Ovary (tissue), 9 donors: Measurements from ENCODE around the gene FASTK. TPM values are rescaled to one million over a fixed set of nuclear protein-coding genes. Genes with fewer than 3 reads are reported as not detected.

ENCODE experiments used
- DNase-seq, 5 donors: peaks; one replicate each; pipeline ENCODE4 v3.0.0-alpha.2; 2019 to 2020
- H3K27ac ChIP-seq, 2 donors: fragments of 200-600 bp; one replicate each; pipeline versions ENCODE4 v1.5.1 to v1.8.0; 2019 to 2022
- H3K27me3 ChIP-seq: fragments of 200-600 bp; one replicate; pipeline ENCODE4 v1.8.0; 2022
- H3K36me3 ChIP-seq: fragments of 200-600 bp; sonication (generic); one replicate; pipeline ENCODE4 v1.5.1; 2019
- H3K4me1 ChIP-seq: one replicate; pipeline ENCODE4 v1.8.1; 2013; ENCODE audit warnings: mild to moderate bottlenecking, moderate library complexity; ENCODE audit not compliant: insufficient read depth
- H3K4me3 ChIP-seq: fragments of 200-600 bp; sonication (generic); one replicate; pipeline ENCODE4 v1.5.1; 2017
- H3K9me3 ChIP-seq, 2 donors: fragments of 200-600 bp in 1 of 2; sonication (generic) in 1 of 2; one replicate each; pipeline versions ENCODE4 v1.5.1 to v1.8.1; 2013 to 2019; ENCODE audit warnings: mild to moderate bottlenecking in 1 of 2, moderate library complexity in 1 of 2
- EP300 ChIP-seq: sonication (generic); formaldehyde crosslinking; IDR thresholded peaks from one replicate; pipeline ENCODE4 v1.6.1; 2017; ENCODE audit warnings: antibody characterized with exemption
- POLR2A ChIP-seq: fragments of 450-650 bp; IDR thresholded peaks from one replicate; pipeline ENCODE4 v1.6.1; 2017; ENCODE audit warnings: antibody characterized with exemption, mild to moderate bottlenecking, moderate library complexity
- WGBS, 3 donors: extraction: QIAGEN DNeasy Blood & Tissue Kit in 1 of 3; methylation state at CpG; one replicate each; pipeline versions ENCODE4 v1.1.5 to v1.1.7; 2013 to 2017; 5-methylcytosine and 5-hydroxymethylcytosine counted together
- intact Hi-C, 4 donors: fragments of 100-400 bp; cut with DNase I; formaldehyde crosslinking; loops; one replicate each; pipeline versions ENCODE4 v1.11.0 to v1.15.1; 2022 to 2023
- polyA plus RNA-seq, 2 donors: library from polyadenylated mRNA; stranded (reverse); fragments of 200-250 nt in 1 of 2; fragments of 350-450 nt in 1 of 2; fragmentation: Illumina TruSeq in 1 of 2; extraction: RNeasy Lipid Tissue Mini Kit (QIAGEN cat#74804) in 1 of 2; gene quantifications; one replicate each; pipeline ENCODE4 v1.2.3, GENCODE V29; 2013 to 2014
- total RNA-seq, 7 donors: library from RNA; depleted of rRNA in 2 of 7; stranded (reverse); fragments of >200 nt in 2 of 7; fragmentation: NEBNext Ultra II Directional in 3 of 7; extraction: Animal tissue kit (Norgen Biotek cat#: 25700) in 3 of 7; gene quantifications; one replicate each; pipeline versions ENCODE4 v1.1.0 to v1.2.4, GENCODE V29; 2016 to 2023
- TF ChIP-seq, protein P1 (sequence below), 3 donors: fragments of 450-650 bp in 2 of 3; fragments of 200-600 bp in 1 of 3; IDR thresholded peaks; one replicate each; pipeline versions ENCODE4 v1.5.1 to v1.8.0; 2016 to 2022; ENCODE audit warnings: antibody characterized with exemption in 3 of 3, mild to moderate bottlenecking in 1 of 3
- donor health status: DM: no; HTN: no; CAD: no; lungs with moderate emphysema.
- donor health status: DM: no; HTN: no; CAD: no.
- donor health status: Bipolar disorder and iron deficiency.
- donor health status: DM: yes; HTN: yes; CAD: no.
- donor health status: DM: no; HTN: no; CAD: no.
- donor health status: DM: yes; HTN: yes; CAD: no.

FASTK gene
- total and polyA plus RNA-seq, 9 donors: 5.4 to 95.2 (median 75.8) TPM

DNA sequence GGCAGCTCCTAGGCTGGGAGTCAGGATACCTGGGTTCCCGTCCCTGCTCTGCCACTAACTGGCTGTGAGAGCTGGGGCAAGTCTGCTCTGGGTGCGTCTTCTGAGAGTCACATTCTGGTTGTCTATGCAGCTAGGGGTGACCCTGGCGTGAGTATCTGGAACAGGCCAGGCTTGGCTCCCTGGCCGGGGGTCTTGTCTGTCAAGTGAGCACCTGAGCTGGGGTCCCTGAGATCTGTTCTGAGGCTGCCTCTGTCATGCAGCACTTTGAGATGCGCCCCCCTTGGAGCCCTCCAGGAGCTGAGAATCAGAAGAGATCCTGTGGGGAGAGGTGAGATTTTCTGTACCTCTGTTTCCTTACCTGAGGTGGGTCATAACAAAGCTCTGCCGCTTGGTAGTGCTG is 13.1 kb upstream of the FASTK start:
- no peaks in the 10 kb centered on the region for H3K9me3 ChIP-seq
- no peak overlapping the region for H3K4me3 ChIP-seq
- H3K4me1 ChIP-seq: peaks cover 15% of the 10 kb centered on the region
- TF ChIP-seq, protein P1, sequence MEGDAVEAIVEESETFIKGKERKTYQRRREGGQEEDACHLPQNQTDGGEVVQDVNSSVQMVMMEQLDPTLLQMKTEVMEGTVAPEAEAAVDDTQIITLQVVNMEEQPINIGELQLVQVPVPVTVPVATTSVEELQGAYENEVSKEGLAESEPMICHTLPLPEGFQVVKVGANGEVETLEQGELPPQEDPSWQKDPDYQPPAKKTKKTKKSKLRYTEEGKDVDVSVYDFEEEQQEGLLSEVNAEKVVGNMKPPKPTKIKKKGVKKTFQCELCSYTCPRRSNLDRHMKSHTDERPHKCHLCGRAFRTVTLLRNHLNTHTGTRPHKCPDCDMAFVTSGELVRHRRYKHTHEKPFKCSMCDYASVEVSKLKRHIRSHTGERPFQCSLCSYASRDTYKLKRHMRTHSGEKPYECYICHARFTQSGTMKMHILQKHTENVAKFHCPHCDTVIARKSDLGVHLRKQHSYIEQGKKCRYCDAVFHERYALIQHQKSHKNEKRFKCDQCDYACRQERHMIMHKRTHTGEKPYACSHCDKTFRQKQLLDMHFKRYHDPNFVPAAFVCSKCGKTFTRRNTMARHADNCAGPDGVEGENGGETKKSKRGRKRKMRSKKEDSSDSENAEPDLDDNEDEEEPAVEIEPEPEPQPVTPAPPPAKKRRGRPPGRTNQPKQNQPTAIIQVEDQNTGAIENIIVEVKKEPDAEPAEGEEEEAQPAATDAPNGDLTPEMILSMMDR (IDR thresholded peaks at IDR 0.05): no peak
- TF ChIP-seq POLR2A (no peak), EP300 (no peak)
- no peaks in the 10 kb centered on the region for H3K27me3 ChIP-seq
- H3K27ac ChIP-seq: no peak overlapping the region
- intact Hi-C loops: no loop called here
- H3K36me3 ChIP-seq: no peaks in the 10 kb centered on the region
- 90 to 94% (median 92%) methylated on average over 6 of the region's 6 CpGs for WGBS, 3 donors
- DNase-seq: no peak

DNA sequence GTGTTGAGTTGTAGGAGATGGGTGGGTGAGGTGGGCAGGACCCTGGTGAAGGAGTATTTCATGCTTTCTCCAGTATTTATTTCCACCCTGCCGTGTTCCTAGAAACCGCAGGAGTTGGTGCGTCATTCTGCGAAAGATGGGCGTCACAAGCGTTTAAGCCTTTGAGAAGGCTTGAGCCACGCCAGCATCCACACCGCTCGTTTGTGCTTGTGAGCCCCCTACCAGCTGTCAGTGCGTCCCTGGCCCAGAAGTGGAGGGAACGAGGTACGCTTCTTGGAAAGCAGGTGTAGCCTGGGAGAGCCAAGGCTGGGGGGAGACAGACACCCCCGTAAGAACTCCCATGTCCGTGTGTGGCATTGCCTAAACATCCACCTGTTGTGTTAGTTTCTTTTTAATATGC is 11.4 kb upstream of the FASTK start:
- no peaks in the 10 kb centered on the region for H3K36me3 ChIP-seq
- no peaks in the 10 kb centered on the region for H3K9me3 ChIP-seq
- no peak overlapping the region for H3K27ac ChIP-seq
- no peaks in the 10 kb centered on the region for H3K27me3 ChIP-seq
- 83 to 87% (median 85%) methylated on average over 14 of the region's 14 CpGs for WGBS, 3 donors
- peaks cover 23% of the 10 kb centered on the region for H3K4me1 ChIP-seq
- intact Hi-C loops: no loop called here
- TF ChIP-seq, protein P1 (IDR thresholded peaks at IDR 0.05): no peak
- TF ChIP-seq POLR2A (no peak), EP300 (no peak)
- DNase-seq: no peak
- H3K4me3 ChIP-seq: no peak overlapping the region

DNA sequence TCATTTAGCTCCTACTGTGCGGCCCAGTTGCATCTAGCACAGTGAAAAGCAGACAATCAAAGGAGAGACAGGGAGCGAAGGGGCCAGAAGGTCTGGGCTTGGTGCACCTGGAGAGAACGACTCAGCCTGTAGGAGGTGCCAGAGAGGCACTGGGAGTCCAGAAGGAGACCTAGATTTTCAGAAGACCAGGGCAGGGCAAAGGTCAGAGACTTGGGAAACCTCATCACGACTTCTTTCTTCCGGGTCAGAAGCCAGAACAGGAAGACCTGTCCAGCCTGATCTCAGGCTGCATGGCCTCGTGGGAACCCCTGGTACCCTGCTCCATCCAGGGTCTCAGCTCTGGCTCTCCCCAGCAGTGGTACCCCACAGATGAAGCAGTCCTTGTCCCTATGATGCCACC is 10.8 kb upstream of the FASTK start:
- Histone ChIP-seq H3K4me3 (no peak overlapping the region), H3K36me3 (no peaks in the 10 kb centered on the region), H3K27me3 (no peaks in the 10 kb centered on the region), H3K27ac (no peak overlapping the region), H3K4me1 (peaks cover 23% of the 10 kb centered on the region), H3K9me3 (no peaks in the 10 kb centered on the region)
- intact Hi-C loops: no loop called here
- TF ChIP-seq EP300 (no peak), POLR2A (no peak)
- 56% methylated on average over 6 of the region's 6 CpGs for WGBS, 3 donors
- DNase-seq: peak in 1 of 5 donors; percentile 29

DNA sequence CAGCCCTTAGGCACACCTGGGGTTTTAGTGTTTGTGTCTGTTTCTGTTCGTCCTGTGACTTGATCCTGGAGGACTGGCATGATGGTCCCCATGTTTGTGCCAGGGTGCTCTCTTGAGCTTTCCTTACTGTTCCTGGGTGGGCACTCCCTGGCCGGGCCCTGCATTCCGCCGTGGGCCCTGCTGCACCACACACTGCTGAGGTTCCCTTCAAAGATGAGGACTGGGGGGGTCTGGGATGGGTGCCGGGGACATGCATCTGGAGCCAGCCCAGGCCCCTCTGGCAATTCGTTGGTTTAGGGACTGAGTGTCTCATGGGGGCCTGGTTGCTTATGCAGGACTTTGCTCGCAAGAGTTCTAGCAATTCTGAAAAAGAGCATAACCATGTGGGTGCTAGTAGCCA is 10.4 kb upstream of the FASTK start:
- Histone ChIP-seq H3K27me3 (no peaks in the 10 kb centered on the region), H3K9me3 (no peaks in the 10 kb centered on the region), H3K4me3 (no peak overlapping the region), H3K27ac (no peak overlapping the region), H3K36me3 (no peaks in the 10 kb centered on the region), H3K4me1 (peaks cover 22% of the 10 kb centered on the region)
- DNase-seq: peak in 1 of 5 donors; percentile 23
- TF ChIP-seq, protein P1 (IDR thresholded peaks at IDR 0.05): no peak
- TF ChIP-seq POLR2A: no peak
- no peak for TF ChIP-seq EP300
- WGBS, 3 donors: 83 to 88% (median 85%) methylated on average over 7 of the region's 7 CpGs
- intact Hi-C loops: no loop called here

DNA sequence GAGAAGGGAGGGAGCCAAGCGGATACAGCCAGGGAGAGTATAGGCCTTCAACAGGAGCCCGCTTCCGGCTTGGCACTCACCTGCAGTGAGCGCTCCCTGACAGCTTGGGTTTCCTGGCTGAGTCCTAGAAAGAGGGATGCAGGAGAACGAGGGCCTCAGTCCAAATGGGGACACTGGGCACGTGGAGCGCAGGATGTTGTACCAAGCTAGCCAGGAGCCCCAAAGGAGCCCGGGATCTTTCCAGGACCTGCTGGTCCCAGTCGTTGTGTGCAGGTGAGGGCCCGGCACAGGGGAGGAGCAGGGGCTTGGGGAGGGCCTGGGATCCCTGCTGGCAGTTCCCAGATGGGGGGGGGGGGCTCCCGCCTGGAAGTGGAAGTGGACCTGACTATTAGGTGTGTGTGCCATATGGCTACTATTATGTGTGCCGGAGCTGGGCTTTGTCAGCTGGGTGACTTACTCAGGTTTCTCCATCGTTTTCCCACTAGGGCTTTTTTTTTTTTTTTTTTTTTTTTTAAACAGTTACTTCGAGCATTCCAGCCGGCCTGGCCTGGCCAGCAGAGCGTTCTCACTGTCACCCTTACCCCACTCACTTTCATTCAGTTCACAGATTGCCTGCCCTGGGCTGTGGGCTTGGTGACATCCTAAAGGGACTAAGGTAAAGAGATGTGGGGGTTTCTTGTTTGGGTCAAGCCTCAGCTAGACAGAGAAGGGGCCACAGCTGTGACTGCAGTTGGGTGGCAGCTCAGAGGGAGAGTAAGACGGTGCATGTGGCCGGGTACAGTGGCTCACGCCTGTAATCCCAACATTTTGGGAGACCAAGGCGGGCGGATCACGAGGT is 9.5 kb upstream of the FASTK start:
- Histone ChIP-seq H3K27ac (peak overlapping the region; percentile 64 to 77), H3K4me3 (no peak overlapping the region), H3K27me3 (no peaks in the 10 kb centered on the region), H3K36me3 (no peaks in the 10 kb centered on the region), H3K4me1 (peaks cover 22% of the 10 kb centered on the region), H3K9me3 (no peaks in the 10 kb centered on the region)
- WGBS, 3 donors: 65 to 74% (median 70%) methylated on average over 22 of the region's 22 CpGs
- intact Hi-C loops: no loop called here
- no peak for TF ChIP-seq EP300
- TF ChIP-seq, protein P1 (IDR thresholded peaks at IDR 0.05): no peak
- DNase-seq: peak in 3 of 5 donors; percentile 30 to 41 (median 37)
